ENCODE measurements around the gene DGKB. TPM values are rescaled to one million over a fixed set of nuclear protein-coding genes. Genes with fewer than 3 reads are reported as not detected.

Gene DGKB
- total RNA-seq, 1 experiment from 2014 or later, result not detected

DNA sequence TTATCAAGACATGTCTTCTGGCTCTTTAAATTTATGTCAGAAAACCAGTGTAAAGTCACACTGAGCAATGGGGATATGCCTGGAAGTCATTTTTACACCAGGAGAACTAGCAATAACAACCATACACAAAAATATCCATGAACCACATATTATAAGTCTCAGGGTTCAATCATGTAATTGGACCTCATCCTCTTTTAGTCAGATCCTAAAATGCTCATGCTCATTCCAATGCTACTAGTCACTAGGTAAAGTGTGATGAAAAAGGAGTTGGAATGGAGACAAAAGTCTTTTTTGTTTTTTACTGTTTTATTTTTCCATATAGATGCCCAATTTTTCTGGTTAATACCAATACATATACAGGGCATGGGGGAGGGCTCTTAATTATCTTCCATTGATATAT lies 306.1 kb downstream of the DGKB start:
- no peaks in the 10 kb centered on the region for H3K36me3 ChIP-seq (ENCODE audit: control insufficient read depth, insufficient read depth, low read length)
- in situ Hi-C loops (cut with HindIII; ENCODE audit: low pct_unique_long_range_greater_than_20kb, low sequenced_read_pairs), result no loop called here
- no peaks in the 10 kb centered on the region for H3K4me1 ChIP-seq (ENCODE audit: control insufficient read depth, insufficient read depth, low read length)
- TF ChIP-seq TCF7L2 (IDR thresholded peaks at IDR 0.05; ENCODE audit: low read depth, low read length), result no peak
- TF ChIP-seq, protein P1, sequence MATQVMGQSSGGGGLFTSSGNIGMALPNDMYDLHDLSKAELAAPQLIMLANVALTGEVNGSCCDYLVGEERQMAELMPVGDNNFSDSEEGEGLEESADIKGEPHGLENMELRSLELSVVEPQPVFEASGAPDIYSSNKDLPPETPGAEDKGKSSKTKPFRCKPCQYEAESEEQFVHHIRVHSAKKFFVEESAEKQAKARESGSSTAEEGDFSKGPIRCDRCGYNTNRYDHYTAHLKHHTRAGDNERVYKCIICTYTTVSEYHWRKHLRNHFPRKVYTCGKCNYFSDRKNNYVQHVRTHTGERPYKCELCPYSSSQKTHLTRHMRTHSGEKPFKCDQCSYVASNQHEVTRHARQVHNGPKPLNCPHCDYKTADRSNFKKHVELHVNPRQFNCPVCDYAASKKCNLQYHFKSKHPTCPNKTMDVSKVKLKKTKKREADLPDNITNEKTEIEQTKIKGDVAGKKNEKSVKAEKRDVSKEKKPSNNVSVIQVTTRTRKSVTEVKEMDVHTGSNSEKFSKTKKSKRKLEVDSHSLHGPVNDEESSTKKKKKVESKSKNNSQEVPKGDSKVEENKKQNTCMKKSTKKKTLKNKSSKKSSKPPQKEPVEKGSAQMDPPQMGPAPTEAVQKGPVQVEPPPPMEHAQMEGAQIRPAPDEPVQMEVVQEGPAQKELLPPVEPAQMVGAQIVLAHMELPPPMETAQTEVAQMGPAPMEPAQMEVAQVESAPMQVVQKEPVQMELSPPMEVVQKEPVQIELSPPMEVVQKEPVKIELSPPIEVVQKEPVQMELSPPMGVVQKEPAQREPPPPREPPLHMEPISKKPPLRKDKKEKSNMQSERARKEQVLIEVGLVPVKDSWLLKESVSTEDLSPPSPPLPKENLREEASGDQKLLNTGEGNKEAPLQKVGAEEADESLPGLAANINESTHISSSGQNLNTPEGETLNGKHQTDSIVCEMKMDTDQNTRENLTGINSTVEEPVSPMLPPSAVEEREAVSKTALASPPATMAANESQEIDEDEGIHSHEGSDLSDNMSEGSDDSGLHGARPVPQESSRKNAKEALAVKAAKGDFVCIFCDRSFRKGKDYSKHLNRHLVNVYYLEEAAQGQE (IDR thresholded peaks at IDR 0.05; ENCODE audit: insufficient read depth in 1 of 2, low read depth in 2 of 2, low read length in 1 of 2), result no peak
- TF ChIP-seq, protein P2, sequence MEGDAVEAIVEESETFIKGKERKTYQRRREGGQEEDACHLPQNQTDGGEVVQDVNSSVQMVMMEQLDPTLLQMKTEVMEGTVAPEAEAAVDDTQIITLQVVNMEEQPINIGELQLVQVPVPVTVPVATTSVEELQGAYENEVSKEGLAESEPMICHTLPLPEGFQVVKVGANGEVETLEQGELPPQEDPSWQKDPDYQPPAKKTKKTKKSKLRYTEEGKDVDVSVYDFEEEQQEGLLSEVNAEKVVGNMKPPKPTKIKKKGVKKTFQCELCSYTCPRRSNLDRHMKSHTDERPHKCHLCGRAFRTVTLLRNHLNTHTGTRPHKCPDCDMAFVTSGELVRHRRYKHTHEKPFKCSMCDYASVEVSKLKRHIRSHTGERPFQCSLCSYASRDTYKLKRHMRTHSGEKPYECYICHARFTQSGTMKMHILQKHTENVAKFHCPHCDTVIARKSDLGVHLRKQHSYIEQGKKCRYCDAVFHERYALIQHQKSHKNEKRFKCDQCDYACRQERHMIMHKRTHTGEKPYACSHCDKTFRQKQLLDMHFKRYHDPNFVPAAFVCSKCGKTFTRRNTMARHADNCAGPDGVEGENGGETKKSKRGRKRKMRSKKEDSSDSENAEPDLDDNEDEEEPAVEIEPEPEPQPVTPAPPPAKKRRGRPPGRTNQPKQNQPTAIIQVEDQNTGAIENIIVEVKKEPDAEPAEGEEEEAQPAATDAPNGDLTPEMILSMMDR (IDR thresholded peaks at IDR 0.05), result no peak
- DNase-seq (ENCODE audit: low read depth, low spot score) (no peak), ATAC-seq (no peak)
- H3K9me3 ChIP-seq (ENCODE audit: control insufficient read depth, insufficient read depth, low read depth, low read length), result peaks cover 3% of the 10 kb centered on the region; the same call in 1 of the 2 replicates
- H3K27ac ChIP-seq (ENCODE audit: low read length), result no peak overlapping the region
- CTCF ChIA-PET, result no interaction called here
- H3K4me3 ChIP-seq (ENCODE audit: low read depth in 2 of 2, low read length in 2 of 2), result no peak overlapping the region
- H3K27me3 ChIP-seq (ENCODE audit: control insufficient read depth, insufficient read depth, low read length), result no peaks in the 10 kb centered on the region
- intact Hi-C loops (cut with micrococcal nuclease; ENCODE audit: unreplicated experiment), result no loop called here
- BruUV-seq (replicated peaks), result no TSS peak
- POLR2A ChIA-PET, result no interaction called here

DNA sequence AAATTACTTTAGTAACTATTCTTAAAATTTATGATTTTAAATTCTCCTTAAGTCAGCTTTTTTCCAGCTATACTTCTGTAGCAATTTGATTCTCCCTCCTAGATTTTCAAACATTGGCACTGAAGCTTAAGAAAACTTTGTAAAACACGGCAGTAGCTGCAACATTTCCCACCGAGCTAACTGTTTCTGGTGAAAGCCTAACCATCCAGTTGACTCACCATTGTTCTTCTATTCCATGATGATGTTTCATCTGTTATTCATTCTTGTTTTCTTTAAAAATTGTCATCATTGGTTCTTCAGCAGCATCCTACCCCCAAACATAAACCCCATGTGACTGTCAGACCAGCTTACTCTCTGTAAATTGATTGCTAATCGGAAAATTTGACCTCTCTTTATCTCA lies 312.3 kb downstream of the DGKB start:
- intact Hi-C loops (cut with micrococcal nuclease; ENCODE audit: unreplicated experiment), result no loop called here
- no TSS peak for BruUV-seq (replicated peaks)
- in situ Hi-C loops (cut with HindIII; ENCODE audit: low pct_unique_long_range_greater_than_20kb, low sequenced_read_pairs), result no loop called here
- Histone ChIP-seq H3K36me3 (ENCODE audit: control insufficient read depth, insufficient read depth, low read length) (no peaks in the 10 kb centered on the region), H3K4me3 (ENCODE audit: low read depth in 2 of 2, low read length in 2 of 2) (no peak overlapping the region), H3K9me3 (ENCODE audit: control insufficient read depth, insufficient read depth, low read depth, low read length) (peaks cover 16% of the 10 kb centered on the region), H3K27ac (ENCODE audit: low read length) (no peak overlapping the region), H3K4me1 (ENCODE audit: control insufficient read depth, insufficient read depth, low read length) (no peaks in the 10 kb centered on the region), H3K27me3 (ENCODE audit: control insufficient read depth, insufficient read depth, low read length) (no peaks in the 10 kb centered on the region)
- ChIA-PET CTCF (no interaction called here), POLR2A (no interaction called here)
- TF ChIP-seq, protein P2 (IDR thresholded peaks at IDR 0.05), result no peak
- TF ChIP-seq TCF7L2 (IDR thresholded peaks at IDR 0.05; ENCODE audit: low read depth, low read length), result no peak
- DNase-seq (ENCODE audit: low read depth, low spot score) (no peak), ATAC-seq (no peak)

DNA sequence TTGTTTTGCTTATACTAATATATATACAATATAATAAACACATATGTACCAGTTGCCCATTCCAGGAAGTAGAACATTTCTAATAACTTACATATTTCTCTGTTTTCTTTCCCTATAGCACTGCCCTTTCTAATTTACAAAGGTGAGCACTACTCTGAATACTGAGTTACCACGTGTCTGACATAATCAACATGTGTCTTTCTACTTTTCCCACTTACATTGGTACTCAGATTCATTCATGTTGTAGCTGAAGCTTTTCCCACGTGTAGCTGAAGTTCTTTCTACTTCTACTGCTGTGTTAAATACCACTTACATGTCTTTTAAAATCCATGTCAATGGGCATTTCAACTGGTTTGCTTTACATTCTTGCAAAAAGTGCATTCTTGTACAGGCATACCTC lies 317.3 kb downstream of the DGKB start:
- intact Hi-C loops (cut with micrococcal nuclease; ENCODE audit: unreplicated experiment) (no loop called here), in situ Hi-C loops (cut with HindIII; ENCODE audit: low pct_unique_long_range_greater_than_20kb, low sequenced_read_pairs) (no loop called here)
- POLR2A ChIA-PET, result no interaction called here
- no TSS peak for BruUV-seq (replicated peaks)
- CTCF ChIA-PET, result no interaction called here
- ATAC-seq, result no peak
- Histone ChIP-seq H3K27ac (ENCODE audit: low read length) (no peak overlapping the region), H3K4me1 (ENCODE audit: control insufficient read depth, insufficient read depth, low read length) (no peaks in the 10 kb centered on the region), H3K9me3 (ENCODE audit: control insufficient read depth, insufficient read depth, low read depth, low read length) (peaks cover 30% of the 10 kb centered on the region), H3K4me3 (ENCODE audit: low read depth in 2 of 2, low read length in 2 of 2) (no peak overlapping the region), H3K36me3 (ENCODE audit: control insufficient read depth, insufficient read depth, low read length) (no peaks in the 10 kb centered on the region), H3K27me3 (ENCODE audit: control insufficient read depth, insufficient read depth, low read length) (no peaks in the 10 kb centered on the region)
- DNase-seq (ENCODE audit: low read depth, low spot score), result no peak
- TF ChIP-seq, protein P1 (IDR thresholded peaks at IDR 0.05; ENCODE audit: insufficient read depth in 1 of 2, low read depth in 2 of 2, low read length in 1 of 2), result no peak
- TF ChIP-seq, protein P2 (IDR thresholded peaks at IDR 0.05), result no peak
- TF ChIP-seq POLR2AphosphoS5 (IDR thresholded peaks at IDR 0.05; ENCODE audit: low read depth, low read length) (no peak), SIN3A (IDR thresholded peaks at IDR 0.05; ENCODE audit: borderline replicate concordance, insufficient read depth, low read depth, low read length) (no peak), TCF7L2 (IDR thresholded peaks at IDR 0.05; ENCODE audit: low read depth, low read length) (no peak)
